ENCODE data around the gene SUGP2.

The SUGP2 gene

DNA sequence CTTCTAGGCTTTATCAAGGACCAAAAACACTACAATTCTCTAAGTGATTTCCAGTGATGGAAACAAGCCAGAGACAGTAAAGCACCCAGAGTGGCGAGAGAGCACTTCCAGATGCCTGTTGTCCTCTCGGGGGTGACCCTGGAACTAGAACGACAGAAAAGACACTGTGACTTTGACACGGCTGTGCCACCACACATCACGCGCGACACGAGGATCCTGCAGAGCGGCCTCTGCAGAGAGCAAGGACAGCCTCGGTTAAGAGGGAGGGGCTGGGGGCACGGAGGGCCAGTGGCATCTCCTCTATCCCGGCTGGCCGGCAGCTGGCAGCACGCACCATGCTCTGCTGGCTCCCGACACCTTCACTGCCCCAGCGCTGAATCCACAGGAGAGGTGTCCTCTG is 42.3 kb downstream of the SUGP2 start:
- no peaks in the 10 kb centered on the region for H3K27me3 ChIP-seq (ENCODE audit: low read length)

DNA sequence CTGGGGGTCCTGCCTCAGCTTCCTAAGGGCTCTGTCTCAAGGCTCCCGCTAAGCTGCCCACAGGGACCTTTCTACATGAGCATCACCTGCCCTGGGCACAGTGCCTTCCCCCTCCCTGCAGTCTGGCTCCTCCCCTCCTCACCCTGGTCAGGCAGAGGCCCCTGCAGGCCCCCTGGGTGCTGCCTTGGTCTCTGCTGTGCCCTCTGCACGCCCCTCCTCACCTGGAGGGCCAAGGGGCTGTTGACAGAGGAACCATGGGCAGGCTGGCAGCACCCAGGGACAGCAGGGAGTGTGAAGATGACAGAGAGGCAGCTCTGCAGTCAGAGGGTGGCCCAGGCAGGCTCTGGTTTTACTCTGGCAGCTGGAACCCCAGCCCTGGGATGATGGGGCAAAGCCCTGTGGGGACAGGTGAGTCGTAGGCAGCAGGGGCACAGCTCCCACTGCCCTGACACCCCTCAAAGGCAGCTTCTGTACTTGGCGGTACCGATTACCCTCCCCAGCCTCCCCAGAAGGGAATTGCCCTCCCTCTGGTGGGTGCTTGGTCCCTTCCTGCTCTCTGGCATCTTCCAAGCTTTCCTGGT is 43.1 kb downstream of the SUGP2 start:
- H3K9ac ChIP-seq (ENCODE audit: low read length) = no peak overlapping the region
- no peaks in the 10 kb centered on the region for H3K79me2 ChIP-seq (ENCODE audit: insufficient read depth, low read length)
- H3F3A ChIP-seq (ENCODE audit: insufficient read depth) = no peaks in the 10 kb centered on the region
- TF ChIP-seq, protein P1, sequence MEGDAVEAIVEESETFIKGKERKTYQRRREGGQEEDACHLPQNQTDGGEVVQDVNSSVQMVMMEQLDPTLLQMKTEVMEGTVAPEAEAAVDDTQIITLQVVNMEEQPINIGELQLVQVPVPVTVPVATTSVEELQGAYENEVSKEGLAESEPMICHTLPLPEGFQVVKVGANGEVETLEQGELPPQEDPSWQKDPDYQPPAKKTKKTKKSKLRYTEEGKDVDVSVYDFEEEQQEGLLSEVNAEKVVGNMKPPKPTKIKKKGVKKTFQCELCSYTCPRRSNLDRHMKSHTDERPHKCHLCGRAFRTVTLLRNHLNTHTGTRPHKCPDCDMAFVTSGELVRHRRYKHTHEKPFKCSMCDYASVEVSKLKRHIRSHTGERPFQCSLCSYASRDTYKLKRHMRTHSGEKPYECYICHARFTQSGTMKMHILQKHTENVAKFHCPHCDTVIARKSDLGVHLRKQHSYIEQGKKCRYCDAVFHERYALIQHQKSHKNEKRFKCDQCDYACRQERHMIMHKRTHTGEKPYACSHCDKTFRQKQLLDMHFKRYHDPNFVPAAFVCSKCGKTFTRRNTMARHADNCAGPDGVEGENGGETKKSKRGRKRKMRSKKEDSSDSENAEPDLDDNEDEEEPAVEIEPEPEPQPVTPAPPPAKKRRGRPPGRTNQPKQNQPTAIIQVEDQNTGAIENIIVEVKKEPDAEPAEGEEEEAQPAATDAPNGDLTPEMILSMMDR (IDR thresholded peaks at IDR 0.05; ENCODE audit: insufficient read depth, low read length, poor library complexity, severe bottlenecking) = no peak
- no peak for TF ChIP-seq EZH2phosphoT487 (conservative IDR thresholded peaks at IDR 0.05; ENCODE audit: low read length)
- H4K20me1 ChIP-seq (ENCODE audit: low read depth, low read length) = no peaks in the 10 kb centered on the region
- H3K9me2 ChIP-seq (replicated peaks; ENCODE audit: insufficient read depth, low read length) = no peaks in the 10 kb centered on the region
- H3K4me3 ChIP-seq (ENCODE audit: insufficient read depth, low read length, poor library complexity, severe bottlenecking) = no peak overlapping the region
- H3K27ac ChIP-seq (ENCODE audit: low read depth, low read length) = no peak overlapping the region
- 0 out of 2 replicates have a peak, but pooled peaks cover 2% of the 10 kb centered on the region for H3K36me3 ChIP-seq (ENCODE audit: low read length)
- no peak overlapping the region for H2AFZ ChIP-seq (ENCODE audit: low read depth, low read length, severe bottlenecking)
- no peak overlapping the region for H3K4me2 ChIP-seq (ENCODE audit: low read depth, low read length, poor library complexity, severe bottlenecking)
- H3K27me3 ChIP-seq (ENCODE audit: low read length) = no peaks in the 10 kb centered on the region
- H3K9me3 ChIP-seq (ENCODE audit: insufficient read depth, low read length) = no peaks in the 10 kb centered on the region

More for the DNA sequence above, 42.3 kb downstream of the SUGP2 start:
- H4K20me1 ChIP-seq (ENCODE audit: low read depth, low read length) = no peaks in the 10 kb centered on the region
- no peak overlapping the region for H3K4me3 ChIP-seq (ENCODE audit: insufficient read depth, low read length, poor library complexity, severe bottlenecking)
- no peaks in the 10 kb centered on the region for H3K9me3 ChIP-seq (ENCODE audit: insufficient read depth, low read length)
- H3K79me2 ChIP-seq (ENCODE audit: insufficient read depth, low read length) = no peaks in the 10 kb centered on the region
- TF ChIP-seq, protein P1 (IDR thresholded peaks at IDR 0.05; ENCODE audit: insufficient read depth, low read length, poor library complexity, severe bottlenecking) = no peak
- TF ChIP-seq EZH2phosphoT487 (conservative IDR thresholded peaks at IDR 0.05; ENCODE audit: low read length) = no peak
- no peak overlapping the region for H3K4me2 ChIP-seq (ENCODE audit: low read depth, low read length, poor library complexity, severe bottlenecking)
- H3F3A ChIP-seq (ENCODE audit: insufficient read depth) = no peaks in the 10 kb centered on the region
- H3K27ac ChIP-seq (ENCODE audit: low read depth, low read length) = no peak overlapping the region
- no peak overlapping the region for H2AFZ ChIP-seq (ENCODE audit: low read depth, low read length, severe bottlenecking)
- no peak overlapping the region for H3K9ac ChIP-seq (ENCODE audit: low read length)
- 0 out of 2 replicates have a peak, but pooled peaks cover 2% of the 10 kb centered on the region for H3K36me3 ChIP-seq (ENCODE audit: low read length)
- no peaks in the 10 kb centered on the region for H3K9me2 ChIP-seq (replicated peaks; ENCODE audit: insufficient read depth, low read length)

DNA sequence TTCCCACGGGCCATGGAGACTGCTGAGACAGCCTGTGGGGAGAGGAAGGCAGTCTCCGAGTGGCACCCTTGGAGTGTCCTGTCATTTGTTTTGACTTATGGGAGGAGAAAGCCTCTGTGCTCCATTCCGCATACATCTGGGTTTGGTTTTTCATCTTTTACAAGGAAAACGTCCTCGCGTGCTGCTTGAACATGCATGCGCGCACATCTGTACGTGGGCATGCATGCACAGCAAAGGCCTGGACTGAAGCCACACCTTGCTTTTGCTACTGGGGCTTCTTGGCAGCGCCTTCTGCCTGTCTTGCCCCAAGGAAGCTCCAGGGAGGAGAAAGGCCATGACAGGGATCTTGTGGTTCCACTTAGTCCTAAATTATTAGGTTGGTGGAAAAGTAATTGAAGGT is 44.0 kb downstream of the SUGP2 start:
- H4K20me1 ChIP-seq (ENCODE audit: low read depth, low read length) = no peaks in the 10 kb centered on the region
- H3K79me2 ChIP-seq (ENCODE audit: insufficient read depth, low read length) = no peaks in the 10 kb centered on the region
- no peak overlapping the region for H3K27ac ChIP-seq (ENCODE audit: low read depth, low read length)
- H3K36me3 ChIP-seq (ENCODE audit: low read length) = 0 out of 2 replicates have a peak, but pooled peaks cover 2% of the 10 kb centered on the region
- no peak overlapping the region for H3K4me2 ChIP-seq (ENCODE audit: low read depth, low read length, poor library complexity, severe bottlenecking)
- no peaks in the 10 kb centered on the region for H3K9me2 ChIP-seq (replicated peaks; ENCODE audit: insufficient read depth, low read length)
- H3F3A ChIP-seq (ENCODE audit: insufficient read depth) = no peaks in the 10 kb centered on the region
- no peaks in the 10 kb centered on the region for H3K9me3 ChIP-seq (ENCODE audit: insufficient read depth, low read length)
- no peak overlapping the region for H3K4me3 ChIP-seq (ENCODE audit: insufficient read depth, low read length, poor library complexity, severe bottlenecking)
- TF ChIP-seq EZH2phosphoT487 (conservative IDR thresholded peaks at IDR 0.05; ENCODE audit: low read length) = no peak
- TF ChIP-seq, protein P1 (IDR thresholded peaks at IDR 0.05; ENCODE audit: insufficient read depth, low read length, poor library complexity, severe bottlenecking) = no peak
- no peaks in the 10 kb centered on the region for H3K27me3 ChIP-seq (ENCODE audit: low read length)
- H3K9ac ChIP-seq (ENCODE audit: low read length) = no peak overlapping the region
- no peak overlapping the region for H2AFZ ChIP-seq (ENCODE audit: low read depth, low read length, severe bottlenecking)

Data from SU-DHL-6 (cell line).